Peyer's patch (tissue), 4 donors: ENCODE measurements around the gene PPM1E.

Source experiments
- CTCF ChIP-seq, 6 experiments: fragments of 450-650 bp in 4 of 6; fragments of 200-600 bp in 2 of 6; sonication (generic) in 1 of 6; IDR thresholded peaks; one replicate each; pipeline ENCODE4 v1.5.1; 2017 to 2019; ENCODE audit warnings: antibody characterized with exemption in 6 of 6, mild to moderate bottlenecking in 3 of 6, moderate library complexity in 1 of 6
- POLR2A ChIP-seq, 2 donors: fragments of 450-650 bp; IDR thresholded peaks; one replicate each; pipeline ENCODE4 v1.5.1; 2017; ENCODE audit warnings: antibody characterized with exemption in 2 of 2, mild to moderate bottlenecking in 2 of 2, moderate library complexity in 2 of 2

GRCh38 chr17:58870747-58871146 is 115.1 kb downstream of the PPM1E start:
- TF ChIP-seq CTCF (IDR thresholded peaks at IDR 0.05) (no peak), POLR2A (IDR thresholded peaks at IDR 0.05) (no peak)
